Left lobe of liver (tissue), 2 donors: ENCODE results near the gene FKBP3. TPM values are rescaled to one million over a fixed set of nuclear protein-coding genes. Genes with fewer than 3 reads are reported as not detected.
"Not testable (repeated sequence)": the region's sequence is repeated elsewhere in the genome, so short reads cannot be mapped to it uniquely, and the experiment has no call there.

Experiments used
- ATAC-seq: fragments of 200-7000 bp; cut with Tn5 transposase; one replicate; pipeline ENCODE4 v1.9.1; 2020; ENCODE audit warnings: mild to moderate bottlenecking, moderate library complexity
- DNase-seq: peaks from one replicate; pipeline ENCODE4 v3.0.0-alpha.2; 2020; ENCODE audit warnings: low spot score
- total RNA-seq: library from RNA; stranded (reverse); gene quantifications from one replicate; pipeline ENCODE4 v1.2.1, GENCODE V29; 2021
- donor health status: DM: no; HTN: no; CAD: no; lungs with moderate emphysema.
- donor health status: DM: no; HTN: yes; CAD: no.

FKBP3 gene
- total RNA-seq, 1 donor from 2014 or later, result 24.1 TPM

DNA sequence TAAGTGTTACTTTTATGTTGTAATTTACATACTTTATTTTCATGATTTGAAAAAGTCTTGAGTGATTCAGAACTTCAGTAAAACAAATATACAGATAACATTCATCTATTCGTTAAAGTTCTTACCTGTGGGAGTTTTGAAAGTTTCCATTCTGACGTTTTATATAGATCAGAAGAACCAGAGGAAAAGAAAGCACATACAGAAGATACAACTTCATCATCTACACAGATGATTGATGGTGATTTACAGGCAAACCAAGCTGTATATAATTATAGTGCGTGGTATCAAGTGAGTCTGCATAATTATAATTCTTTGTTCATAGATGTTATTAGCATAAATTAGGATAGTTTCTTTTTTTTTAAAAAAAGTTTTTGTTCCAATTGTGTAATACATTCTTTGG lies 20.0 kb downstream of the FKBP3 start:
- no peak for ATAC-seq
- DNase-seq, result no peak

DNA sequence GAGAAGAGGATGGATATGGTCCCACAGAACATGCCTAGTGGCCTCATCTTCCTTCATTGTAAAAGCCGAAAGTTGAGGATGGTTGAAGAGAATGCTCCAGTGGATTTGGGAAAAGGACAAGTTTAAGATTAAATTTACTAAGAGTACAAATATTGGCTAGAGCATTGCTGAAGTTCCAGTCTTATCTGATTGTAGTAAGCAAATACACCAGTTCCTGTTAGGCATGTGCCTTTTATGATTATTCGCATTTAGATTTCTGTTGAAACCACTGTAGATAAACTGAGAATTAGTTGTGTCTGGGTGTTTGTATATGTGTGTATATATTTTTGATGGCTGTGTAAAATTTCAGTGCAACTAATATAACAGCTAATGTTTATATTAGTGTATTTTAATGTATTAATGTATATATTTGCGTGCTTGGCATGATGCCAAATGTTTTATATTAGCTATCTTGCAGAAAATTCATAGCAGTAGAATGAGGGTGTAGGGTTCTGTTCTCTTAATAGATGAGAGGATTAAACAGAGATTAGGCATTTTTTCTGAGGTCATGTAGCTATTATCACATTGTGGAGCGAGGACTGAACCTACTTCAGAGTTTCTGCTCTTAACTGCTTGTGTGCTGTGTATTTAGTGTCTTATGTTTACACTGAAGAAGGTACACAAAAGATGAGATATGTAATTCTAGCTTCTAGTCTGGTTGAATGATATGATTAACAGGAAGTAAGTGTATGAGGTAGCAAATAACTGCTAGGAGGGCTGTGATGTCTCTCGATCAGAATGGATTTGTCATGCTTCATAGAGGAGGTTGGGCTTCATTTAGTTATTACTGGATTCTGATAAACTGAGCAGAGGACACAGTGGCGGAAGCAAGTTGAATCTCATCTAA lies 21.1 kb downstream of the FKBP3 start:
- ATAC-seq, result no peak
- DNase-seq, result no peak

DNA sequence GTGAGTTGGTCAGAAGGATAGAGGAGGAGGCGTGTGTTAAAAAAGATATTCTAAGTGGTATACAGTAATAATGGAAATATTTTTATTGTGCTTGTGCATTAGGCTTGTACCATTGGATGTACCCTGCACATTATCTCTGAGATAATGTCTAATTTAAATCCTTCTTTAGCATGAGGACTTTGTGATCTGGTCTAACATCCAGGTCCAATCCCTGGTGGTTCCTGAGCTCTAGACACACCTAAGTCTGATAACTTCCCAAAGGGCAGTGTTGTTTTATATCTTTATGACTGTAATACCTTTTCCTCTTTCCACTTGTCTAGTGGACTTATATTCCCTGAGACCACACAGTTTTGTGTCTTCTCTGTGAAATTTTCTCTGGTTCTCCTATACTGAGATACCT lies 29.7 kb downstream of the FKBP3 start:
- no peak for ATAC-seq
- no peak for DNase-seq

DNA sequence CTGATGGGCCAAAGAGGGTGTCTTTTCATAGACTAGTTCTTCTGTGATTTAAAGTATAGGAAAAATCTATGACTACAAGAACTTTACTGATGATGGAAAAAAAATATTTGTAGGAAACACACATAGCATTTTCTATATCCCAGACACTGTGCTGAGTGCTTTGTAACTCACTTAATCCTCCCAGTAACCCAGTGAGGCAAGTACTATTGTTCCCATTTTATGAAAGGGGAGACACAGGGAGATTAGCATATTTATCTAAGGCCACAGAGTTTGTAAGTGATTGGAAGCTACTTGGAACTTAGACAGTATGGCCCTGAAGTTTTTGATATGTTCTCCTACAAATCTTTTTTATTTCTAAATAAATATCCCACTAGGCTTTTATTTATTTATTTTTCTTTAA lies 30.5 kb downstream of the FKBP3 start:
- no peak for DNase-seq
- ATAC-seq, result no peak

DNA sequence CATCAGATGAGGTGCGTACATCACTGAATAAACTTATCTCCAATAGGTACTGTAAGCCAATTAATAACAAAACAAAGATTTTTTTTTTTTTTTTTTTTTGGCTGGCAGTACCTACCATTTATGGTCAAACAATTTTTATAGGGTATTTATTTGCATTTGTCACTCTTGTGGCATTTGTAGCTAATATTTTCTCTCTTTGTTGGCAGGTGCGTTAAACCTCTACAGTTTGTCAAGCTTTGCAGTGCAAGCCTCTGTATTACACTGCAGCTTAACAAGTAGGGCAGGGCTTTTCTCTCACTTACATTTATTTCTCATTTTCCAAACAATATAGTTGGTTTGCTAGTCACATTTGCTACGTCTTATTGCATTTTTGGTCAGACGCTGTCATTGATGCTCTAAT lies 38.1 kb downstream of the FKBP3 start:
- no peak for DNase-seq

DNA sequence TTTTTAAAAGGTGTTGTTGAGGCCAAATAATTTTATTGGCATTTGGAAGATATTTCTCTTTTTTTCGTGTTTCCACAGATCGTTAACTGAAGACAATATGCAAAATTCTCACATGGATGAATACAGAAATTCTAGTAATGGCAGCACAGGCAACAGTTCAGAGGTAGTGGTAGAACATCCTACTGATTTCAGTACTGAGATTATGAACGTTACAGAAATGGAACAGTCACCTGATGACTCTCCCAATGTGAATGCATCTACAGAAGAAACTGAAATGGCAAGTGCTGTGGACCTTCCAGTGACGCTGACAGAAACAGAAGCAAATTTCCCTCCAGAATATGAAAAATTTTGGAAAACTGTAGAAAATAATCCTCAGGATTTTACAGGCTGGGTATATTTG lies 39.1 kb downstream of the FKBP3 start:
- DNase-seq (no peak), ATAC-seq (no peak)

More for the DNA sequence above, 38.1 kb downstream of the FKBP3 start:
- ATAC-seq, result no peak

DNA sequence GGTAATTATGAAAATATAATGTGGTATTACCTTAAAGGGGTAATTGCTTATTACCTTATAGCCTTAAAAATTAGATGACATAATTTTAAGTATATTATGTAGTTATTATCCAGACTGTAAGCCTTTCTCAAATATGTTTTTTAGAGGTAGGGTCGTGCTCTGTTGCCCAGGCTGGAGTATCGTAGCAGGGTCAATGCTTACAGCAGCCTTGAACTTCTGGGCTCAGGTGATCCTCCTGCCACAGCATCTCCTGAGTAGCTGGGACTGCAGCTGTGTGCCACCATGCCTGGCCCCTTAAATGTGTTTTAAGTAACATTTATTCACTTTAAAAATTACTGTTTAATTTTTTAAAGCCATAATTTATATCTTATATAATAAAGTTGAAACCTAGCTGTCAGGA lies 40.0 kb downstream of the FKBP3 start:
- no peak for DNase-seq
- no peak for ATAC-seq

DNA sequence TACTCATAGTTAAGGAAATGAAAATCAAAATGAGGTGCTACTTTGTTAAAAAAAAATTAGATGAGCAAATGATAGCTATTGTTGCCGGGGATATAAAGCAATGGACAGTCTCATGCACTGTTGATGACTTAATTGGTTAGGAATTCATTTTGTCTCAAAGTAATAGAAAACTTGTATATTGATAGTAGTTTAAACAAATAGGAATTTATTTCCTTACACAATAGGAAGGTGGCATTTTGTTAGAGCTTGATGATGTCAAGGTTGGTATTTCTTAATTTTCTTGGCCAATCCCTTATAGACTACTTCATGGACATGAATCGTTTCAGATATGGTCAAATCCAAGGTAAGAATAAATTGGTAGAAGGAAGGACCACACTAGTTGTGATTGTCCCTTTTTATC lies 42.6 kb downstream of the FKBP3 start:
- DNase-seq (no peak), ATAC-seq (no peak)

DNA sequence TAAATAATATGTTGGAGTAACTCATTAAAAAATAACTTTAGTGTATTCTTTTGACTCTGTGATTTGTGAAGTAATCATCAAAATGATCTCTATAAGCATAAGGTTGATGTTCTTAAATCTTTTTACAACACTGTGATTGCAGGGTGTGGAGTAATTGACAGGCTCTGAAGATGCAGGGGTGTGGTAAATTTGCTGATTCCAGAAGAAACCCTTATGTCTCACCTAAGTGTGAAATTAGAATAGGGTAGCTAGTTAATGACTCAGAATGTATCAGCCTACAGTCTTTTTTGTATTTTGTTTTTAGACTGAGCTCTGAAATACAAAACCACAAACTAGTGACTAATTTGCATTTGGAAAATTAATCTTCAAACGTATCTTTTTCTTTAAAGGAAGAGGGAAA lies 44.5 kb downstream of the FKBP3 start:
- no peak for DNase-seq
- no peak for ATAC-seq

DNA sequence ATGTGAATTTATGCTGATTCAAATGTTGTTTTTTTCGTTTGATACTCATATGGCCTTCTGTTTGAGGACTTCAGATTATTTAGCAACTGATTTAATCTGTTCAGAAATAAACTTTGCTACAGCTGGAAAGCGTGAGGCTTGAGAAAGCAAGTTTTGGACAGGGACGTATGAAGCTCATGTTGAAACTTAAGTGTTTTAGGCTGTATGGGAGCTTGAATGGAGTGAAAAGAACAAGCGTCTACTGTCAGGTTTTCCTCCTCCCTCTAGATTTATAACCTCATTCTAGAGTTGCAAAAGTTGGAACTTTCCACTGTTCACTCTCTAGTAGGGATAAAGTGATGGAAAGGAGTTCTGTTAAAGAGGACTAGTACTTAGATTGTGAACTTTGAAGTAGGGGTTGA lies 49.3 kb downstream of the FKBP3 start:
- ATAC-seq (no peak), DNase-seq (no peak)

DNA sequence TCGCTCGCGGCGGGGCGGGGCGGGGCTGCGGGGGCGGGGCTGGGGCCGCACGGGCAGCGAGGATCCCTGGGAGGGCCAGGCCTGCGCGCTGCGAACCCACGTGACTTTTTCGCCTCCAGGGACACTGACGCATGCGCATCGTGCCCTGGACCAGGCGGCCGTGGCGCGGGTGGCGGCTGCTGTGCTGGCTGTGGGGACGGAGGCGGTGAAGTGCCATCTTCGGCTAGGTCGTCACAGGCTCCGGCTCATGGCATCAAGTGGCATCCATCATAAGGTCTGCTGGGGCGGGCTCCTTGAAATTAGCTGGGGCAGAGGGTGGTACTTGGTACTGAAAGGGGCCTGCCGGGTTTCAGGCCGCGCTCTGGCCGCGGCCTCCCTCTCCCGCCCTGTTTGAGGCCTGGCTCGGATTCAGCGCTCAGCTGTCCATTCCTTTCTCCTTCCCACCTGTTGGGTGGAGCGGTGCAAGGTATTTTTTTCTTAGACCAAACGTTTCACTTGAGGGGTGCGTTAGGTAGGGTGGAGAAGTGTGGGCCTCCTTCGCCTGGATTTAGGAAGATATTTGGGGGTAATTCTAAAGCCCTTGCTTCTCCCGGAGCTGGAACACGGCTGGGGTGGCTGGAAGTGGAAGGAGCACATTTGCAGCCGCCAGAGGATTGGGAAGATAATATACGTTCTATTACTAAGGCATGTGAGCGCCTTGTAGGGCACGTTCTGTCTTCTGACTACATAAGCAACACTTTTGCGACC lies 50.1 kb downstream of the FKBP3 start, which contains the start of gene PRPF39:
TSS of gene PRPF39 (plus strand) at position 141 of the 747 bp plus-strand sequence. CDS start 11,124 bp downstream, outside the sequence.
- peak; percentile 97 for ATAC-seq
- peak; percentile 97 for DNase-seq

DNA sequence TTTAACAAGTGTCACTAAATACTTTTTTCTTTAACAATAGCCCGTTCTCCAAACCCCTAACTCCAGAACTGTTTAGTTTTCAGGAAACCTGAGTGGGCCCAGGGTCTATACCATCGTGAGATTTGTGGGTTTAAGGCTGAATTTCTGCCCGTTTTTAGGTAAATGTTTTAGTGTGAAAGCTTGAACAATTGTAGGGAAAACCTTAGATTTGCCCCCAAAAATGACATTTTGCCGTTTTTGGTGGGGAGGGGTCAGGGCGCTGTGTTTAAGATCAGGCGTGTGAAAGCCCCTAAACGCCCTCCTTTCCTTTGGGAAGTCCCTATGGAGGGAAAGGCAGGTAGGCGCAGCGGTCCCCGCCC lies 50.7 kb downstream of the FKBP3 start:
- ATAC-seq (no peak), DNase-seq (no peak)

DNA sequence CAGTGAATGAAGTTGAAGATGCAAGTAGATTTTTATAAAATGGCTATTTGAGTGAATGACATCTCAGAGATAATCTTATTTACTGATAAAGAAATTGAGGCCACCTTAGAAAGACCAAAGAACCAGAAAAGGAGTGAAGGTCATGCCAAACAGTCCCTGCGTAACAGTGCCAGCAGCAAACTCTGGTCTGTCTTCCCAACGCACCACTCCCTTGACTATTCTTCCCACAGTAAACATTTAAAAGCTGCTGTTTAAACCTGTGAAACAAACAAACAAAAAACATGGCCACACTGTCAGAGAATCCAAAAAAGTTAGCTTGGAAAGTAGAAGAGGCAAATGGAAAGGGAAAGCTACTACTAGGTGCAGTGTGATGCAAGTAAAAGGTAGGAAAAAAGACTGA lies 51.9 kb downstream of the FKBP3 start:
- DNase-seq (no peak), ATAC-seq (no peak)

DNA sequence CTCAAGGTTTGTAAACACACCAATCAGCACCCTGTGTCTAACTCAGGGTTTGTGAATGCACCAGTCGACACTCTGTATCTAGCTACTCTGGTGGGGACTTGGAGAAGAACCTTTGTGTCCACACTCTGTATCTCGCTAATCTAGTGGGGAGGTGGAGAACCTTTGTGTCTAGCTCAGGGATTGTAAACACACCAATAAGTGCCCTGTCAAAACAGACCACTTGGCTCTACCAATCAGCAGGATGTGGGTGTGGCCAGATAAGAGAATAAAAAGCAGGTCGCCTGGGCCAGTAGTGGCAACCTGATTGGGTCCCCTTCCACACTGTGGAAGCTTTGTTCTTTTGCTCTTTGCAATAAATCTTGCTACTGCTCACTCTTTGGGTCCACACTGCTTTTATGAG lies 53.2 kb downstream of the FKBP3 start:
- DNase-seq, ATAC-seq: not testable (repeated sequence)

DNA sequence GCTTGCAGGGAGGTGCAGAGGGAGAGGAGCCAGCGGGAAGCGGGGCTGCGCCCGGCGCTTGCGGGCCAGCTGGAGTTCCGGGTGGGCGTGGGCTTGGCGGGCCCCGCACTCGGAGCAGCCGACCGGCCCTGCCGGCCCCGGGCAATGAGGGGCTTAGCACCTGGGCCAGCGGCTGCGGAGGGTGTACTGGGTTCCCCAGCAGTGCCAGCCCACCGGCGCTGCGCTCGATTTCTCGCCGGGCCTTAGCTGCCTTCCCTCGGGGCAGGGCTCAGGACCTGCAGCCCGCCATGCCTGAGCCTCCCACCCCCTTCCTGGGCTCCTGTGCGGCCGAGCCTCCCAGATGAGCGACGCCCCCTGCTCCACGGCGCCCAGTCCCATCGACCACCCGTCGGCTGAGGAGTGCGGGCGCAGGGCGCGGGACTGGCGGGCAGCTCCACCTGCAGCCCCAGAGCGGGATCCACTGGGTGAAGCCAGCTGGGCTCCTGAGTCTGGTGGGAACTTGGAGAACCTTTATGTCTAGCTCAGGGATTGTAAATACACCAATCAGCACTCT lies 53.8 kb downstream of the FKBP3 start:
- DNase-seq, ATAC-seq: not testable (repeated sequence)

DNA sequence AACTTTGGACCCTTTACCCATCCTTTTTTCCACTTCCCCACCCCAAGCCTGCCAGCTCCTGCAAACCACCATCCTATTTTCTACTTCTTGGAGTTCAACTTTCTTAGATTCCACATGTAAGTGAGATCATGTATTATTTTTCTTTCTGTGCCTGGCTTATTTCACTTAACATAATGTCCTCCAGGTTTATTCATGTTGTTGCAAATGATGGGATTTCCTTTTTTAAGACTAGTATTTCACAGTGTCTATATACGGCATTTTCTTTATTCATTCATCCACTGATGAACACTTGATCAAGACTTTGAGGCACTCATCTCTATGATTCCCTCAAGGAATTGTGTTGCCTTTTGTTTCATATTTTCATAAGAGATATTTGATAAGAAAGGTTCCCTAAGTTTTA lies 56.0 kb downstream of the FKBP3 start:
- DNase-seq (no peak), ATAC-seq (no peak)

DNA sequence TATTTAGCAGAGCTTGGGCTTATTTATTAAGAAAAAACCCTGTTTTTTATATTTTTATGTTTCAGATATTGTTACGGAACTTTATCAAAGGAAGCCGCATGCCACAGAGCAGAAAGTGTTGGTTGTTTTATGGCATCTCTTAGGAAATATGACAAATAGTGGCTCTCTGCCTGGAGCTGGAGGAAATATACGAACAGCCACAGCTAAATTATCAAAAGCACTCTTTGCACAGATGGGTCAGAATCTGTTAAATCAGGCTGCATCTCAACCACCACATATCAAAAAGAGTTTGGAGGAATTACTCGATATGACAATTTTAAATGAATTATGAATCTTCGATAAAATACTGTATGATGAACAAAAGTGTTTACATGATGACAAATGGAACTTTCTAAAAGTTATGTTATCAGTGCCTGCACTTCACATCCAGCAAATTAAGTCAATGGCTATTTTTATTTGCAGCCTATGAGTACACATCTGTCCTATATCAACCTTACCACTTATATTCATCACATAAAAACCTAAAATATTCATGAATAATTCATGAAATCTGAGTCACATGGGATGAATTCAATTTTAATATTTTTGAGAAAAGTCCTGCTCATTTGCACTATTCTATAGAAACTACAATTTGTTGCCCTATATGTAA lies 60.9 kb downstream of the FKBP3 start:
- ATAC-seq, result no peak

DNA sequence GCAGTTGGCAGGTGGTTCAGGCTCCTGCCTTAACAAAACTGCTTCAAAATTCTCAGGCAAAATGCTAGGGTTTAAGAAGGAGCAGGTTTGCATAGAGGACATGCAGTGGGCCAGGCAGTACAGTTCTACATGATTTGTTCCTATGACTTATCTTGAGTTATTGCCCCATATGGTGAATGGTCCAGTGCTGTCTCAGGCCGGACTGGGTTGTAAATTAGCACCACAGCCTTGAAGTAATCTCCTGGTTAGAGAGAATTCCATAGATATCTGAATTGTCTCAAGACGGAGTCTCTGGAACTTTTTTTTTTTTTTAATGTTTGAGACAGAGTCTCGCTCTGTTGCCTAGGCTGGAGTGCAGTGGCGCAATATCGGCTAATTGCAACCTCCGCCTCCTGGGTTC lies 62.2 kb downstream of the FKBP3 start:
- no peak for DNase-seq
- ATAC-seq, result no peak

More for the DNA sequence above, 60.9 kb downstream of the FKBP3 start:
- DNase-seq, result no peak

DNA sequence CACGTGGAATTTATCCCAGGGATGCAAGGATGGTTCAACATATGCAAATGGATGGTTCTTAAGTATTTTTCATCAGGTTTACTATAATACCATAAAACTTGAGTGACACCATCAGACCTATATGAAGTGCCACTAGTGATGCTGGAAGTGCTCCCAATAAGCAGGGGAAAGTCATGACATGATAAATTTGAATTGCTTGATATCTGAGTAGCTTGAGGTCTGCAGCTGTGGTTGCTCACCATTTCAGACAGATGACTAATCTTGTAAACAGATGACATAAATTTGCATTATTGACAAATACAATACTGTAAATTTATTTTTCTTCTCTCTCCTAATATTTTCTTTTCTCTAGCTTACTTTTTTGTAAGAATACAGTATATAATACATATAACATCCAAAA lies 64.1 kb downstream of the FKBP3 start:
- ATAC-seq (no peak), DNase-seq (no peak)

DNA sequence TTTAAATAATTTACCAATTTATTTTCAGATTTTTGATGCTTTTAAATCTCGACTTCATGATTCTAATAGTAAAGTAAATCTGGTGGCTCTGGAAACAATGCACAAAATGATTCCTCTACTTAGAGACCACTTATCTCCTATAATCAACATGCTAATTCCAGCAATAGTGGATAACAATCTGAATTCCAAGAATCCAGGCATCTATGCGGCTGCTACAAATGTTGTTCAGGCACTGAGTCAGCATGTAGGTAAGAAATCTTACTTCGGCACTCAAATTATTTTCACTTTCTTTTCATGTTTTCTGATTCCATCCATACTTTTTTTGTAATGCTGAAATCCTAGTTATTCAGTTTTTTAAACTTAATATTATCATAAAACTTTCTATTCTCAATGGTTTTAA lies 65.9 kb downstream of the FKBP3 start:
- ATAC-seq (no peak), DNase-seq (no peak)

DNA sequence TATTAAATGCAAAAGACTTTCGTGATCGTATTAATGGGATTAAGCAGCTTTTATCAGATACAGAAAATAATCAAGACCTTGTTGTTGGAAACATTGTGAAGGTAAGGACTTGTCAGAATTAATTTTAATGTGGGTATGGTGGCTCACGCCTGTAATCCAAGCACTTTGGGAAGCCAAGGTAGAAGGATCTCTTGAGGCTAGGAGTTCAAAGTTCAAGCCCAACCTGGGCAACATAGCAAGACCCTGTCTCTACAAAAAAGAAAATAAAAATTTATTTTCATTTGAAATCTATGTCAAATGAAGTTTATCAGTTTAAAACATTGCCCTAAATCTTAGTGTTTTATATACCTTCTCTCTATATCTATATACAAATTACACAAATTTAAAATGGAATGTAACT lies 67.6 kb downstream of the FKBP3 start:
- DNase-seq, result no peak
- ATAC-seq, result no peak
